Activated CD4-positive, alpha-beta T cell treated with anti-CD3 and anti-CD28 coated beads, Interleukin-2, amount 50 U/mL, for 48 hours (primary cell): ENCODE results near the gene CFAP92.

Experiments used
- DNase-seq, 2 experiments: peaks; one replicate each; pipeline ENCODE4 v3.0.0-alpha.2; 2020

CFAP92 gene

DNA sequence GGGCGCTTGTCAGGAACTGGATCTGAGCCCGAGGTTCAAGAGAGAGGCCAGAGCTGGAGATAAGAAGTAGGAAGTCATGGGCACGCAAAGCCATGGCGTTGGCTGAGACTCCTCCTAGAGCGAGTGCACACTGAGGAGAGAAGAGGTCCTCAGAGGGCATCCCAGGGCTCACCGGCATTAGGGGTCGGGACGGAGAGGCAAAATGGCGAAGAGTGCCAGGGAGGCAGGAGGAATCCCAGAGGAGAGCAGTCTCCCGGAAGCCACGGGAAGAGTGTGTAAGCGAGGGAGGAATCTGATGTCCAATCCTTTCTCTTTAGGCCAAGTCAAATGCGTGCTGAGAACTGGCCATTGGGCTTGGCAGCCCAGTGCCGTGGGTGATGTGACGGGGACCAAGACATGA lies 31.2 kb upstream of the CFAP92 start:
- no peak for DNase-seq

DNA sequence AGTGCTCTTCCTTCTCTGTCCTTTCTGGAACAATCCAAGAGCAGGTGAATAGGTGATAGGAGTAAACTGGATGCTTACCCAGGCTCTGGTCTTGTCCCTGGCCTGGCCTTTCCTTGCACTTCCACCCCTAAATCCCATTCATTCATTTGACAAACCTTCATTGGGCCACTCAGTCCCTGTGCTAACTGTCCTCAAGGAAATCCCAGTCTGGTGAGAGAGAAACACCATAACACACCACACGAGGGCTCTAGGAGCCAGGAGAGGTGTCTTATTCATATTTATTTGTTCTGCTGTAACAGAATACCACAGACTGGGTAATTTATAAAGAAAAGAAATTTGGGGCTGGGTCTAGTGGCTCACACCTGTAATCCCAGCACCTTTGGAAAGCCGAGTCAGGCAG lies 30.0 kb upstream of the CFAP92 start:
- no peak for DNase-seq

DNA sequence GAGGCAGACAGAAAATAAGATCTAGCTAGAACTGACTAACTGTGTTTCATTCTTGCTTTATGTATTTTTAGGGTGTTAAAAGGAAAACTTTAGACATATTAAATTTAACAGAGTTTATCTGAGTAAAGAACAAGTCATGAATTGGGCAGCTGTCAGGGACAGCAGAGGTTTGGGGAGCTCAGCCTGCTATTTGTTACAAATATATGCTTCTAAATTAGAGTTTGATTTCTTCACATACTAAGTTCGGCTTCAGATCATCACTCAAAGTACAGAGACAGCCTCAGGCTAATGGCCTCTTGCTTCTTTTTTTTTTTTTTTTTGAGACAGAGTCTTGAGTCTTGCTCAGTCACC lies 29.1 kb upstream of the CFAP92 start:
- no peak for DNase-seq

DNA sequence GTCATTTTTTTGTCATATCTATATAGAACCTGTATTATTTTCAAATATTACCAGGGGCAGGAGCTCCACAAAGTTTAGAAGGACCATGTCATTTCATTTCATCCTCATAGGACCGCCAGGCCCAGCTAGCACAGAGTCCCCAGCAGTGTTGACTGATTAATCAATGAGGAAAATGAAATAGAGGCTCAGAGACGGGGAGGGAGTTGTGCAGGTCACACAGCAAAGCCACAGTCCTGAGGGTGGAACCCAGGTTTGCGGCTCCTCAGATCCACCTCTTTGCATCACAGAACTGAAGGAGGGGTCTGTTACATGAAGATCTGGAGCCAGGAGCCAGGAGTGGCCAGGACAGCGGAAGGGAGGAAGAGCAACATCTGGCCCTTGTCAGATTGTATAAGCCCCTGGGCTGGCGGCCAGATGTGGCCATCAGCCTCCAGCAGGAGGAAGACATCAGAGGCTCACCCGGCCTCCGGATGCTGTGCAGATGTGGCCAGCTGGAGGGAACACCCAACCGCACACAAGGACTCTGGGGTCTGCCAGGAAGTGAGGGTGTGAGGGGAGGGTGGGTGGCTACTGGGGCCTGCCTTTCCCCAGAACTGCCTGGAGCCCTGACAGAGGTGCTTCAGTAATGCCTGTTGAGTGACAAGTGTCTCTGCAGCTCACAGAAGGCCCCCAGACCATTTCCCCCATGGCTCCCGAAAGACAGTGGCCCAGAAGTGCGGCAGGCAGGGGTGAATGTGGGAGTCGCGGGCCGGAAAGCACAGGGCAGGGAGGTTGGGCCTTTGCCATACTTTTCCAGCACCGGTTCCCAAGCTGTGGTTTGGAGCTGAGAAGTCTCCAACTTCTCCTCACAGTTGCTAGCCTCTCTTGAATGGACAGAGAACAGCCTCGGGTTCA lies 28.5 kb upstream of the CFAP92 start:
- no peak for DNase-seq

DNA sequence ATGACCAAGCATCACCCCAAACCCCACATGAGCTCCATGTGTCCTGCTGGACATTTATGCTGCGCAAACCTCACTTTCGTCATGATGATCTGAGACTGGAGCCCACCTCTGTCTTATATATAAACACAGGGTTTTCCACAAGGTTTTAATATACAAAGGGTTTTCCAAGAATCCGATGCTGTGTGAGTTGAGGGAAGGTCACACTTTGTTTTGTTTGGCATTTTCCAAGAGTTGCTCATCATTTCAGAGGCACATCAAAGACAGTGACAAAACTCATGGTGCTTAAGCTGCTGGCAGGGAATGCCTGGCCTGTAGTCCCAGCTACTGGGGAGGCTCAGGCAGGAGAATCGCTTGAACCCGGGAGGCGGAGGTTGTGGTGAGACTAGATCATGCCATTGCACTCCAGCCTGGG lies 27.3 kb upstream of the CFAP92 start:
- no peak for DNase-seq

GRCh38 chr3:129020691-129021090 lies 26.8 kb upstream of the CFAP92 start:
- no peak for DNase-seq

- no peak for DNase-seq
Measured at GRCh38 chr3:129019266-129019665, 25.4 kb upstream of the CFAP92 start.

GRCh38 chr3:129018751-129019150 lies 24.9 kb upstream of the CFAP92 start:
- DNase-seq: no peak

DNA sequence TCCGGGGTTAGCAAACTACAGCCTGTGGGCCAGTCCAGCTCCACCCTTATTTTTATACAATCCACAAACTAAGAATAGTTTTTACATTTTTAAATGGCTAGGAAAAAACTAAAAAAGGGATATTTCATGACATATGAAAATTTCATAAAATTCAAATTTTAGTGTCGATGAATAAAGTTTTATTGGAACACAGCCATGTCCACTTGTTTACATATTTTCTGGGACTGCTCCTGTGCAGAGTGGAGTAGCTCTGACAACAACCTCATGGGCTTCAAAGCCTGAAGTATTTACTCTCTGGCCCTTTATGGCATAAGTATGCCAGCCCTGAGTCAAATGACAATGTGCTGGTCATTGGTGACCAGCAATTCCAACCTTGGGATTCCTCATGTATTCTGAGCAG lies 24.4 kb upstream of the CFAP92 start:
- no peak for DNase-seq

GRCh38 chr3:129017484-129017899 lies 23.6 kb upstream of the CFAP92 start:
- DNase-seq: no peak

GRCh38 chr3:129016720-129017483 lies 23.0 kb upstream of the CFAP92 start:
- DNase-seq: peak in 1 of 2 experiments; percentile 14

DNA sequence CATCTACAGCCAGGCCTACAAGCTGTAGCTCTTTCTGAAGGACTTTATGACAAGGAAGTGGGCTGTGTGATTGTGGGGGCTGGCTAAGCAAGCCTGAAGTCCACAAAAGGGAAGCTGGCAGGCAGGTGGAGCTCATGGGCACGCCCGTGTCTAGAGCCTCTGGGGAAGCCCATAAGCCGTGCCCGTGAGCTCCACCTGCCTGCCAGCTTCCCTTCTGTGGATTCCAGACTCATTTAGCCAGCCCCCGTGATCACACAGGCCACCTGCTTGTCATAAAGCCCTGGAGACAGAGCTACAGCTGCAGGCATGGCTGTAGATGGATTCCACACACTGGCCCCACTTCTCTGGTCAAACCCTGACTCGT lies 22.5 kb upstream of the CFAP92 start:
- peak; percentile 60 to 68 for DNase-seq

GRCh38 chr3:129015388-129016105 lies 21.7 kb upstream of the CFAP92 start:
- peak; percentile 47 to 55 for DNase-seq

DNA sequence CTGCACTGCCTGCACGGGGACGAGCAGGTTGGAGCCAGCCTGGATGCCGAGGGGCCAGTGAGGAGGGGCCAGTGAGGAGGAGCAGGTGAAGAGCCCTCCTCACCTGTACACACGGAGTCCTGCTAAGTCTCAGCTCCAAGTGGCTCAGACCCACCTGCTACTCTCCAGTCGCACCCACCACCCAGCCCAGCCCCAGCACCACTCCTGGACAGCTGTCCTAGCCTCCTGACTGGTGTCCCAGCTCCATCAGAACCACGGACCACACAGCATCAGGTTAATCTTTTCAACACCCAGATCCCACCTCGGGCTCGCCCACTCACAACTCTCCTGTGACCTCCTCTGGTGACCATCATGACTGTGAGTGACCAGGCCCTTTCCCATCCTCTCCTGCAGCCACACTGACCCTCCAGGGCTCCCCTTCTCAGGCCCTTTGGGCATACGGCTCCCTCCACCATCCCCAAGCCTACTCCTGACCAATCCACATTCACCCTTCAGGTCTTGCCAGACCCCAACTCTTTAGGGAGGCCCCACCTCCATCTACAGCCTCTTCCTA lies 21.0 kb upstream of the CFAP92 start:
- DNase-seq: no peak

- no peak for DNase-seq
Measured at GRCh38 chr3:129014148-129014547, 20.3 kb upstream of the CFAP92 start.

- no peak for DNase-seq
Measured at GRCh38 chr3:129013491-129013891, 19.6 kb upstream of the CFAP92 start.

DNA sequence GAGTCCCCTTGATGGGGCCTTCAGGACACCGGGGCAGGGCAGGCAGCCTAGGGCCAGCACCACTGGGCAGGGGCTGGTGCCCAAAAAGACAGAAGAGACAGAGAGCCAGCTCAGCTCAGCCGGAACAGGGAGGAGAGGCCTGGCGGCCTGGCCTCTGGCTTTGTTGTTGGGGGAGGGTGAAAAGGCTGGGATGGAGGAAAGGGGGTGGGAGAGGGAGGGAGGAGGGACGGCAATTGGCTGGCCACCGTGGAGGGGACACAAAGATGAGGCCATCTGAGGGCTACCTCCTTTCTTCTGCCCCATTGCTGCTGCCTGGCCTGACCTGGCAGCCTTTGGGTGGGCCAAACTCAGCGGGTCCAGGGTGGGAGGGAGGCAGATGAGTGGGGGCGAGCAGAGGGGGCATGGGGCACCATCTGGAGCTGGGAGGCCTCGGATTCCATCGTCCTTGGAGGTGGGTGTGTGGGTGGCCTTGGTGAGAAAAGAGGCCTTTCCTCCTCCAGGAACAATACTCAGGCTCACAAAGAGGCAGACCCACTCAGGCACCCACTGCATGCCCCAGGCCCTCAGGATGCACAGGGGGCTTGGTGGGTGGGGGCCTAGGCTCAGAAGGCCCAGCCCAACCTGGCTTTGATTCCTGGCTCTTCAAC lies 16.6 kb upstream of the CFAP92 start:
- no peak for DNase-seq

DNA sequence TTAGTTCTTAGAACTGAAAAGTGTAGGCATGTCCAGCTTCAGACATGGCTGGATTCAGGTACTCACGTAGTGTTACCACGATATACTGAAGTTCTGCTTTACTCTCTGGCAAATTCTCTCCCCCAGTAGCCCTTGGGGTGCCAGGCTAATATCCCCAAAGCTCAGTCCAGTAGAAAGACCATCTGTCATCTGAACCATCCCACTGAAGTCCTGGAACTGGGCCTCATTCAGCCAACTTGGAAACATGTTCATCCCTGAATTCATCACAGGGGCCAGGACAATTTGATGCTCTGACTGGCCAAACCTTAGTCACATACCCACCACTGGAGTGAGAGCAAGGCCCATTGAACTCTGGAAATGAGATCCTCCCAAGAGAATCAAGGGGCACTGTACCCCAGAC lies 15.4 kb upstream of the CFAP92 start:
- DNase-seq: no peak

- no peak for DNase-seq
Measured at GRCh38 chr3:129007792-129008191, 13.9 kb upstream of the CFAP92 start.

- no peak for DNase-seq
Measured at GRCh38 chr3:129006864-129007263, 13.0 kb upstream of the CFAP92 start.

GRCh38 chr3:129005526-129006303 lies 11.8 kb upstream of the CFAP92 start:
- no peak for DNase-seq
